22Rv1 (cell line): Measurements from ENCODE around the gene FAM168A.

Experiments
- ZFX ChIP-seq: fragments of 450-650 bp; IDR thresholded peaks from 2 replicates; pipeline ENCODE4 v1.6.1; 2017; ENCODE audit warnings: antibody characterized with exemption, borderline replicate concordance
- TF ChIP-seq, protein P1 (sequence below): fragments of 450-650 bp; IDR thresholded peaks from 2 replicates; pipeline ENCODE4 v1.5.1; 2017; ENCODE audit warnings: mild to moderate bottlenecking

DNA sequence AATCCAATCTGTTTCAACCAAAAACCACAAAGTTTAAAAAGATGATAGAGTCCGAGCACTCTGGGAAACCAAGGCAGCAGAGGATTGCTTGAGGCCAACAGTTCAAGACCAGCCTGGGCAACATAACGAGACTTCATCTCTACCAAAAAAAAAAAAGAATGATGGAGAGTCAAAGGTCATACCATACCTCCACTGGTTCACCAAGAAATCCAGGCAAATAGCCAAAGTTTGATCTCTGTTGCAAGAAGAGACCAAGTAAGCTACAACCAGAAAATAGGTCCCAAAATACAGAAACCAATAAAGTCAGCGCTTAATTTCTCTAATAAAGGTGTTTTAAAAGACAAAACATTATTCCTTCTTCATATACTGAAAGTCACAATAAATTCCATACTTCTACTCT, 13.1 kb downstream of the FAM168A start:
- TF ChIP-seq, protein P1, sequence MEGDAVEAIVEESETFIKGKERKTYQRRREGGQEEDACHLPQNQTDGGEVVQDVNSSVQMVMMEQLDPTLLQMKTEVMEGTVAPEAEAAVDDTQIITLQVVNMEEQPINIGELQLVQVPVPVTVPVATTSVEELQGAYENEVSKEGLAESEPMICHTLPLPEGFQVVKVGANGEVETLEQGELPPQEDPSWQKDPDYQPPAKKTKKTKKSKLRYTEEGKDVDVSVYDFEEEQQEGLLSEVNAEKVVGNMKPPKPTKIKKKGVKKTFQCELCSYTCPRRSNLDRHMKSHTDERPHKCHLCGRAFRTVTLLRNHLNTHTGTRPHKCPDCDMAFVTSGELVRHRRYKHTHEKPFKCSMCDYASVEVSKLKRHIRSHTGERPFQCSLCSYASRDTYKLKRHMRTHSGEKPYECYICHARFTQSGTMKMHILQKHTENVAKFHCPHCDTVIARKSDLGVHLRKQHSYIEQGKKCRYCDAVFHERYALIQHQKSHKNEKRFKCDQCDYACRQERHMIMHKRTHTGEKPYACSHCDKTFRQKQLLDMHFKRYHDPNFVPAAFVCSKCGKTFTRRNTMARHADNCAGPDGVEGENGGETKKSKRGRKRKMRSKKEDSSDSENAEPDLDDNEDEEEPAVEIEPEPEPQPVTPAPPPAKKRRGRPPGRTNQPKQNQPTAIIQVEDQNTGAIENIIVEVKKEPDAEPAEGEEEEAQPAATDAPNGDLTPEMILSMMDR, result no peak
- no peak for TF ChIP-seq ZFX
